ENCODE results near the gene CCDC117.

The CCDC117 gene

GRCh38 chr22:28830441-28830840 is 57.9 kb downstream of the CCDC117 start:
- DNase-seq (ENCODE audit: low read depth): no peak

GRCh38 chr22:28831140-28832072 is 58.9 kb downstream of the CCDC117 start:
- DNase-seq (ENCODE audit: low read depth): no peak

- no peak for DNase-seq (ENCODE audit: low read depth)
Observed at GRCh38 chr22:28832731-28833130, 60.2 kb downstream of the CCDC117 start.

GRCh38 chr22:28833276-28833923 is 60.9 kb downstream of the CCDC117 start:
- no peak for DNase-seq (ENCODE audit: low read depth)

- DNase-seq (ENCODE audit: low read depth): no peak
Observed at GRCh38 chr22:28835630-28836189, 63.2 kb downstream of the CCDC117 start.

GRCh38 chr22:28837640-28838039 is 65.1 kb downstream of the CCDC117 start:
- DNase-seq (ENCODE audit: low read depth): no peak
